IMR-90 (cell line): ENCODE results near the gene POLD1. TPM values are rescaled to one million over a fixed set of nuclear protein-coding genes. Genes with fewer than 3 reads are reported as not detected.
A peak's percentile ranks its signal among the peaks of the same experiment; 100 is the strongest.

Experiments
- ATAC-seq: fragments of 200-7000 bp; cut with Tn5 transposase; 2 replicates; pipeline ENCODE4 v1.9.1; 2020; ENCODE audit warnings: low read depth, mild to moderate bottlenecking, moderate library complexity
- BruUV-seq: library from RNA; stranded (reverse); fragments of 400-500 nt; replicated peaks from 2 replicates; lab custom pipeline; 2021; lab: Mats Ljungman, UMichigan
- CTCF ChIA-PET: fragments of 300-600 bp; formaldehyde crosslinking; extraction: SDS; loops from one replicate; lab custom pipeline; 2021; ENCODE audit warnings: antibody characterized with exemption; lab: Yijun Ruan, JAX
- POLR2A ChIA-PET: fragments of 300-600 bp; sonication (Branson Sonifier 250); formaldehyde crosslinking; loops from one replicate; lab custom pipeline; 2022; ENCODE audit warnings: antibody characterized with exemption; ENCODE audit not compliant: unreplicated experiment; lab: Charles Lee
- DNase-seq: peaks from one replicate; pipeline ENCODE4 v3.0.0; 2013
- H2AFZ ChIP-seq: replicated peaks from 2 replicates; pipeline ENCODE3; 2013; ENCODE audit warnings: low read length, mild to moderate bottlenecking; ENCODE audit not compliant: poor library complexity
- H2AK5ac ChIP-seq: 2 replicates; pipeline ENCODE4 v1.6.1; 2013; ENCODE audit warnings: low read depth, low read length, inconsistent platforms
- H2AK9ac ChIP-seq: replicated peaks from 2 replicates; pipeline ENCODE3; 2013; ENCODE audit warnings: mild to moderate bottlenecking, low read depth, low read length, moderate library complexity; ENCODE audit not compliant: poor library complexity
- H2BK120ac ChIP-seq: 2 replicates; pipeline ENCODE4 v1.6.1; 2013; ENCODE audit warnings: low read depth, low read length, inconsistent platforms
- H2BK15ac ChIP-seq: 3 replicates; pipeline ENCODE4 v1.6.1; 2013; ENCODE audit warnings: low read depth, low read length, inconsistent platforms
- H2BK20ac ChIP-seq: 2 replicates; pipeline ENCODE4 v1.6.1; 2013; ENCODE audit warnings: low read depth, mild to moderate bottlenecking, inconsistent platforms, low read length, moderate library complexity
- H2BK5ac ChIP-seq: 2 replicates; pipeline ENCODE4 v1.6.1; 2013; ENCODE audit warnings: mild to moderate bottlenecking, low read depth, low read length, inconsistent platforms; ENCODE audit not compliant: poor library complexity, severe bottlenecking
- H3K14ac ChIP-seq: replicated peaks from 2 replicates; pipeline ENCODE4 v1.6.1; 2013; ENCODE audit warnings: low read depth, low read length, inconsistent platforms
- H3K18ac ChIP-seq: 2 replicates; pipeline ENCODE4 v1.6.1; 2013; ENCODE audit warnings: low read depth, low read length, control low read depth
- H3K23ac ChIP-seq: 2 replicates; pipeline ENCODE4 v1.6.1; 2013; ENCODE audit warnings: low read depth, low read length, inconsistent platforms
- H3K27ac ChIP-seq: 2 replicates; pipeline ENCODE4 v1.5.1; 2013; ENCODE audit warnings: mild to moderate bottlenecking, control low read depth, low read length; ENCODE audit not compliant: insufficient read depth
- H3K27me3 ChIP-seq: 2 replicates; pipeline ENCODE4 v1.6.1; 2013; ENCODE audit warnings: low read length; ENCODE audit not compliant: control insufficient read depth, insufficient read depth
- H3K36me3 ChIP-seq: 2 replicates; pipeline ENCODE4 v1.6.1; 2013; ENCODE audit warnings: low read length, mixed read lengths; ENCODE audit not compliant: control insufficient read depth, insufficient read depth
- H3K4ac ChIP-seq: 2 replicates; pipeline ENCODE4 v1.6.1; 2013; ENCODE audit warnings: low read depth, low read length, inconsistent platforms
- H3K4me1 ChIP-seq: 2 replicates; pipeline ENCODE4 v1.6.1; 2013; ENCODE audit warnings: low read length, mixed read lengths; ENCODE audit not compliant: control insufficient read depth, insufficient read depth
- H3K4me2 ChIP-seq: 2 replicates; pipeline ENCODE4 v1.6.1; 2013; ENCODE audit warnings: low read depth, mild to moderate bottlenecking, control low read depth, low read length, moderate library complexity
- H3K4me3 ChIP-seq: 2 replicates; pipeline ENCODE4 v1.5.1; 2013; ENCODE audit warnings: low read depth, mild to moderate bottlenecking, control low read depth, low read length, moderate library complexity; ENCODE audit not compliant: insufficient read depth
- H3K56ac ChIP-seq: 2 replicates; pipeline ENCODE4 v1.6.1; 2013; ENCODE audit warnings: low read length, inconsistent platforms; ENCODE audit not compliant: insufficient read depth; ENCODE audit errors: extremely low read depth
- H3K79me1 ChIP-seq, 2 experiments: 2 replicates each; pipeline ENCODE4 v1.6.1; 2013; ENCODE audit warnings: low read length in 2 of 2, inconsistent platforms in 1 of 2, low read depth in 1 of 2
- H3K9ac ChIP-seq: 2 replicates; pipeline ENCODE4 v1.6.1; 2013; ENCODE audit warnings: low read depth, low read length, control low read depth
- H3K9me1 ChIP-seq: 2 replicates; pipeline ENCODE4 v1.6.1; 2013; ENCODE audit warnings: low read length, inconsistent platforms; ENCODE audit not compliant: insufficient read depth
- H3K9me3 ChIP-seq: 2 replicates; pipeline ENCODE4 v1.6.1; 2013; ENCODE audit warnings: low read length; ENCODE audit not compliant: control insufficient read depth, insufficient read depth
- H4K20me1 ChIP-seq: 2 replicates; pipeline ENCODE4 v1.6.1; 2013; ENCODE audit warnings: low read length, inconsistent platforms; ENCODE audit not compliant: insufficient read depth
- H4K5ac ChIP-seq: 2 replicates; pipeline ENCODE4 v1.6.1; 2013; ENCODE audit warnings: mild to moderate bottlenecking, low read depth, low read length, control low read depth
- H4K8ac ChIP-seq, 2 experiments: 2 replicates each; pipeline ENCODE4 v1.6.1; 2013; ENCODE audit warnings: low read depth in 2 of 2, low read length in 2 of 2, control low read depth in 1 of 2, inconsistent platforms in 1 of 2
- H4K91ac ChIP-seq: 2 replicates; pipeline ENCODE4 v1.6.1; 2013; ENCODE audit warnings: low read depth, low read length, inconsistent platforms; ENCODE audit not compliant: insufficient read depth
- BHLHE40 ChIP-seq: fragments of 150-350 bp; IDR thresholded peaks from 2 replicates; pipeline ENCODE4 v1.6.1; 2016; ENCODE audit warnings: mild to moderate bottlenecking, low read depth, low read length
- CEBPB ChIP-seq: IDR thresholded peaks from 2 replicates; pipeline ENCODE4 v1.6.1; 2012; ENCODE audit warnings: low read depth, low read length, improper control_type of control experiment
- CHD1 ChIP-seq: IDR thresholded peaks from 2 replicates; pipeline ENCODE4 v1.6.1; 2012; ENCODE audit warnings: low read depth, low read length, improper control_type of control experiment
- FOS ChIP-seq: fragments of 150-350 bp; IDR thresholded peaks from 2 replicates; pipeline ENCODE4 v1.6.1; 2016; ENCODE audit warnings: low read depth, low read length
- MAFK ChIP-seq: IDR thresholded peaks from 2 replicates; pipeline ENCODE4 v1.6.1; 2012; ENCODE audit warnings: low read depth, low read length, improper control_type of control experiment
- NFE2L2 ChIP-seq: fragments of 150-350 bp; IDR thresholded peaks from 2 replicates; pipeline ENCODE4 v1.6.1; 2016; ENCODE audit warnings: low read depth, mild to moderate bottlenecking, low read length
- POLR2A ChIP-seq: IDR thresholded peaks from 2 replicates; pipeline ENCODE4 v1.6.1; 2012; ENCODE audit warnings: mild to moderate bottlenecking, low read depth, low read length
- RAD21 ChIP-seq: IDR thresholded peaks from 2 replicates; pipeline ENCODE4 v1.6.1; 2012; ENCODE audit warnings: low read length, improper control_type of control experiment
- RCOR1 ChIP-seq: IDR thresholded peaks from 2 replicates; pipeline ENCODE4 v1.6.1; 2012; ENCODE audit warnings: mild to moderate bottlenecking, low read length, improper control_type of control experiment; ENCODE audit not compliant: insufficient replicate concordance
- WGBS, 2 experiments: methylation state at CpG; one replicate each; pipeline versions ENCODE4 v1.1.5 to v1.1.7; 2013; ENCODE audit warnings: missing lambda C conversion rate in 2 of 2; ENCODE audit not compliant: insufficient read length in 1 of 2; ENCODE audit errors: extremely low coverage in 2 of 2; 5-methylcytosine and 5-hydroxymethylcytosine counted together
- dilution Hi-C: fragments of 300-500 bp; cut with HindIII; formaldehyde crosslinking; loops from one replicate; pipeline ENCODE4 v1.14.3; 2018; ENCODE audit warnings: low sequenced_read_pairs; ENCODE audit not compliant: unreplicated experiment
- in situ Hi-C: fragments of 300-500 bp; cut with MboI; formaldehyde crosslinking; loops from 3 replicates; pipeline ENCODE4 v1.14.3; 2019; ENCODE audit warnings: low sequenced_read_pairs, inconsistent platforms, mixed read lengths
- intact Hi-C: fragments of 100-400 bp; cut with micrococcal nuclease; formaldehyde crosslinking; loops from 2 replicates; pipeline ENCODE4 v1.10.0; 2022
- polyA plus RNA-seq, 3 experiments: library from polyadenylated mRNA; depleted of rRNA; stranded (reverse); fragments of >200 nt; gene quantifications; 2 replicates each; pipeline ENCODE4 v1.2.3, GENCODE V29; 2012; ENCODE audit warnings: low replicate concordance in 1 of 3
- total RNA-seq: library from RNA; depleted of rRNA; stranded (reverse); fragments of >200 nt; gene quantifications from 2 replicates; pipeline ENCODE4 v1.2.3, GENCODE V29; 2012
- TF ChIP-seq, protein P1 (sequence below): conservative IDR thresholded peaks from 2 replicates; pipeline ENCODE4 v1.5.1; 2012; ENCODE audit warnings: mild to moderate bottlenecking, low read depth, low read length, improper control_type of control experiment
- TF ChIP-seq, protein P2 (sequence below): fragments of 150-350 bp; IDR thresholded peaks from 2 replicates; pipeline ENCODE4 v1.6.1; 2017; ENCODE audit warnings: mild to moderate bottlenecking, antibody characterized with exemption, low read length, low read depth
- TF ChIP-seq, protein P3 (sequence below): fragments of 150-350 bp; IDR thresholded peaks from 2 replicates; pipeline ENCODE4 v1.6.1; 2016; ENCODE audit warnings: low read depth, mild to moderate bottlenecking, low read length, moderate library complexity, borderline replicate concordance

Gene POLD1
- total and polyA plus RNA-seq, 2 of the 4 experiments (the other 2 are of a cell fraction) = 13.8 to 28.9 TPM

DNA sequence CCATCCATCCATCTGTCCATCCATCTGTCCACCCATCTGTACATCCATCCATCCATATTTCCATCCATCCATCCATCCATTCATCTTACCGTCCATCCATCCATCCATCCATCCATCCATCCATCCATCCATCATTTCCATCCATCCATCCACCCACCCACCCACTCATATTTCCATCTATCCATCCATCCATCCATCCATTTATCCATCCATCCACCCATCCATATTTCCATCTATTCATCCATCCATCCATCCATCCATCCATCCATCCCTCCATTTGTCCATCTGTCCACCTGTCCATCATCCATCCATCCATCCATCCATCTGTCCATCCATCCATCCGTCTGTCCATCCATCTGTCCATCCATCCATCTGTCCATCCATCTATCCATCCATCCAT lies 71.8 kb downstream of the POLD1 start:
- in situ Hi-C loops = no loop called here
- dilution Hi-C loops = no loop called here
- Histone ChIP-seq H4K20me1 (no peaks in the 10 kb centered on the region), H3K27me3 (peaks cover 14% of the 10 kb centered on the region; the same call in 1 of the 2 replicates), H3K14ac (no peak overlapping the region), H3K23ac (no peak overlapping the region), H3K4me2 (no peak overlapping the region), H4K8ac (no peak overlapping the region), H3K18ac (no peak overlapping the region), H3K4me3 (no peak overlapping the region), H3K27ac (no peak overlapping the region), H2AFZ (no peak overlapping the region), H3K56ac (no peak overlapping the region), H3K4ac (no peak overlapping the region), H2AK5ac (no peak overlapping the region), H2AK9ac (no peak overlapping the region), H2BK20ac (no peak overlapping the region), H2BK120ac (no peak overlapping the region), H3K9ac (no peak overlapping the region), H4K5ac (no peak overlapping the region), H3K9me3 (no peaks in the 10 kb centered on the region), H3K36me3 (no peaks in the 10 kb centered on the region), H2BK5ac (peak overlapping the region; percentile 8), H3K4me1 (no peaks in the 10 kb centered on the region), H3K9me1 (no peaks in the 10 kb centered on the region), H2BK15ac (no peak overlapping the region), H3K79me1 (no peaks in the 10 kb centered on the region), H4K91ac (no peak overlapping the region)
- no peak for TF ChIP-seq POLR2A
- TF ChIP-seq NFE2L2 = no peak
- TF ChIP-seq, protein P1, sequence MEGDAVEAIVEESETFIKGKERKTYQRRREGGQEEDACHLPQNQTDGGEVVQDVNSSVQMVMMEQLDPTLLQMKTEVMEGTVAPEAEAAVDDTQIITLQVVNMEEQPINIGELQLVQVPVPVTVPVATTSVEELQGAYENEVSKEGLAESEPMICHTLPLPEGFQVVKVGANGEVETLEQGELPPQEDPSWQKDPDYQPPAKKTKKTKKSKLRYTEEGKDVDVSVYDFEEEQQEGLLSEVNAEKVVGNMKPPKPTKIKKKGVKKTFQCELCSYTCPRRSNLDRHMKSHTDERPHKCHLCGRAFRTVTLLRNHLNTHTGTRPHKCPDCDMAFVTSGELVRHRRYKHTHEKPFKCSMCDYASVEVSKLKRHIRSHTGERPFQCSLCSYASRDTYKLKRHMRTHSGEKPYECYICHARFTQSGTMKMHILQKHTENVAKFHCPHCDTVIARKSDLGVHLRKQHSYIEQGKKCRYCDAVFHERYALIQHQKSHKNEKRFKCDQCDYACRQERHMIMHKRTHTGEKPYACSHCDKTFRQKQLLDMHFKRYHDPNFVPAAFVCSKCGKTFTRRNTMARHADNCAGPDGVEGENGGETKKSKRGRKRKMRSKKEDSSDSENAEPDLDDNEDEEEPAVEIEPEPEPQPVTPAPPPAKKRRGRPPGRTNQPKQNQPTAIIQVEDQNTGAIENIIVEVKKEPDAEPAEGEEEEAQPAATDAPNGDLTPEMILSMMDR = no peak
- TF ChIP-seq, protein P2, sequence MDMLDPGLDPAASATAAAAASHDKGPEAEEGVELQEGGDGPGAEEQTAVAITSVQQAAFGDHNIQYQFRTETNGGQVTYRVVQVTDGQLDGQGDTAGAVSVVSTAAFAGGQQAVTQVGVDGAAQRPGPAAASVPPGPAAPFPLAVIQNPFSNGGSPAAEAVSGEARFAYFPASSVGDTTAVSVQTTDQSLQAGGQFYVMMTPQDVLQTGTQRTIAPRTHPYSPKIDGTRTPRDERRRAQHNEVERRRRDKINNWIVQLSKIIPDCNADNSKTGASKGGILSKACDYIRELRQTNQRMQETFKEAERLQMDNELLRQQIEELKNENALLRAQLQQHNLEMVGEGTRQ = no peak
- TF ChIP-seq CHD1 = no peak
- TF ChIP-seq CEBPB = no peak
- TF ChIP-seq, protein P3, sequence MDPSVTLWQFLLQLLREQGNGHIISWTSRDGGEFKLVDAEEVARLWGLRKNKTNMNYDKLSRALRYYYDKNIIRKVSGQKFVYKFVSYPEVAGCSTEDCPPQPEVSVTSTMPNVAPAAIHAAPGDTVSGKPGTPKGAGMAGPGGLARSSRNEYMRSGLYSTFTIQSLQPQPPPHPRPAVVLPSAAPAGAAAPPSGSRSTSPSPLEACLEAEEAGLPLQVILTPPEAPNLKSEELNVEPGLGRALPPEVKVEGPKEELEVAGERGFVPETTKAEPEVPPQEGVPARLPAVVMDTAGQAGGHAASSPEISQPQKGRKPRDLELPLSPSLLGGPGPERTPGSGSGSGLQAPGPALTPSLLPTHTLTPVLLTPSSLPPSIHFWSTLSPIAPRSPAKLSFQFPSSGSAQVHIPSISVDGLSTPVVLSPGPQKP = no peak
- TF ChIP-seq RCOR1 = no peak
- TF ChIP-seq MAFK = no peak
- no peak for TF ChIP-seq RAD21
- TF ChIP-seq BHLHE40 = no peak
- TF ChIP-seq FOS = no peak
- ChIA-PET CTCF (no interaction called here), POLR2A (no interaction called here)
- no TSS peak for BruUV-seq
- DNase-seq (no peak), ATAC-seq (no peak)
- intact Hi-C loops = no loop called here
- 43 to 100% methylated on average over 1 to 2 of the region's 2 CpGs for WGBS, 2 experiments
